ENCODE results near the gene NAGA. TPM values are rescaled to one million over a fixed set of nuclear protein-coding genes. Genes with fewer than 3 reads are reported as not detected.

NAGA gene
- total and polyA plus RNA-seq, 2 donors (not counting 3 experiments of a cell fraction or from before 2014, with no cell fraction given): 29.0 to 63.4 TPM

DNA sequence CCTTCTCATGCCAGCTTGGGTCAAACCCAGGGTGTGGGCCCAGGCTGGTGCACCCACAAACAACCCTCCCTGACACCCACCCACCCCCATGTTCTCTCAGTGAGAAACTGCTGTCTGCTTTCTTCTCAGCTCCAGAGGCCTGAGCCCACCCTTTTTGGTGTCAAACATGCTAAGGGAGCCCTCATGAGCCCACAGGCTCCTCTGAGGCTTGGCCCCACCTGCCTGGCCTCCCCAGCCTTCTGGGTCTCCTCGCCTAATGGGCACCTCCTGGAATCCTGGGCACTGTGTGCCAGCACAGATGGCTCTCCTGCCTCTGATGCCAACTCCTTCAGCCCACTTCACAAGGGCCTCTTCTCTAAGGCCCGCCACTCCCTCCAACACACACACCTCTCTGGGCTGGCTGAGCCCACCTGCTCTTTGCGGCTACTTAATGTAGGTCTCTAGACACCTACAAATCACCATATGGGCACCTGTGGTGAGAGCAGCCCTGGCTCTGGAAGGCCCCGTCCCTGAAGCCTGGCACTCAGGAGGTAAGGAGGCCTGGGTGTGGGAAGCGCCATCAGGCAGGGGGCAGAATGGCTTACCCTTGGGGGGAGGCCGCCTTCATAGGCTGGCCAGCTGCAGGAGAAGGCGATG lies 4.4 kb downstream of the NAGA start:
- Histone ChIP-seq H3K4me1 (ENCODE audit: control insufficient read depth, extremely low read depth, insufficient read depth, low read length) (peaks cover 11% of the 10 kb centered on the region), H3K9me3 (replicated peaks; ENCODE audit: control insufficient read depth, insufficient read depth, low read length) (no peaks in the 10 kb centered on the region), H3K27ac (ENCODE audit: insufficient read depth, low read depth, low read length) (no peak overlapping the region), H3K4me2 (ENCODE audit: insufficient read depth, low read length) (no peak overlapping the region), H3K27me3 (ENCODE audit: control insufficient read depth in 2 of 2, insufficient read depth in 2 of 2, low read length in 2 of 2) (no peaks in the 10 kb centered on the region), H3K9ac (replicated peaks; ENCODE audit: extremely low read depth, insufficient read depth, low read length) (no peak overlapping the region), H3K36me3 (ENCODE audit: control insufficient read depth in 2 of 2, extremely low read depth in 1 of 2, insufficient read depth in 2 of 2, low read length in 2 of 2) (no peaks in the 10 kb centered on the region), H3K4me3 (replicated peaks in 1 of 3; ENCODE audit: insufficient read depth in 1 of 3, low read depth in 1 of 3, low read length in 3 of 3) (no peak overlapping the region), H4K20me1 (replicated peaks; ENCODE audit: control insufficient read depth, extremely low read depth, insufficient read depth, low read length) (no peaks in the 10 kb centered on the region), H3K79me2 (ENCODE audit: control insufficient read depth, insufficient read depth, low read length) (peaks cover 2% of the 10 kb centered on the region), H3K9me1 (replicated peaks; ENCODE audit: control insufficient read depth, extremely low read depth, insufficient read depth, low read length) (no peaks in the 10 kb centered on the region), H2AFZ (ENCODE audit: low read depth, low read length) (no peak overlapping the region)
- FAIRE-seq (no peak), DNase-seq (ENCODE audit: low read depth, low spot score) (no peak)
- BruUV-seq (replicated peaks): no TSS peak
- intact Hi-C loops (cut with micrococcal nuclease) (no loop called here), dilution Hi-C loops (cut with MboI; ENCODE audit: extremely low pct_ligation_motif_present, low sequenced_read_pairs) (no loop called here)
- ChIA-PET POLR2A (no interaction called here), CTCF (no interaction called here)
- no peak for TF ChIP-seq POLR2AphosphoS5 (IDR thresholded peaks at IDR 0.05; ENCODE audit: insufficient read depth, low read depth, low read length)
- TF ChIP-seq JUN (IDR thresholded peaks at IDR 0.05; ENCODE audit: borderline replicate concordance, insufficient read depth, insufficient read length, low read depth): no peak
- no peak for TF ChIP-seq FOS (IDR thresholded peaks at IDR 0.05; ENCODE audit: borderline replicate concordance, insufficient read depth, low read length)
- no peak for TF ChIP-seq GATA2 (IDR thresholded peaks at IDR 0.05; ENCODE audit: insufficient read depth, insufficient read length, low read depth, low read length)

GRCh38 chr22:42065438-42066125 lies 5.0 kb downstream of the NAGA start:
- Histone ChIP-seq H3K4me1 (ENCODE audit: control insufficient read depth, extremely low read depth, insufficient read depth, low read length) (peaks cover 7% of the 10 kb centered on the region), H3K4me2 (ENCODE audit: insufficient read depth, low read length) (no peak overlapping the region), H3K36me3 (ENCODE audit: control insufficient read depth in 2 of 2, extremely low read depth in 1 of 2, insufficient read depth in 2 of 2, low read length in 2 of 2) (peaks cover 0 to under 1% of the 10 kb centered on the region in 2 experiments), H3K4me3 (replicated peaks in 1 of 3; ENCODE audit: insufficient read depth in 1 of 3, low read depth in 1 of 3, low read length in 3 of 3) (no peak overlapping the region), H3K79me2 (ENCODE audit: control insufficient read depth, insufficient read depth, low read length) (peaks cover 2% of the 10 kb centered on the region), H3K27me3 (ENCODE audit: control insufficient read depth in 2 of 2, insufficient read depth in 2 of 2, low read length in 2 of 2) (no peaks in the 10 kb centered on the region), H3K27ac (ENCODE audit: insufficient read depth, low read depth, low read length) (no peak overlapping the region), H3K9me1 (replicated peaks; ENCODE audit: control insufficient read depth, extremely low read depth, insufficient read depth, low read length) (no peaks in the 10 kb centered on the region), H2AFZ (ENCODE audit: low read depth, low read length) (no peak overlapping the region), H3K9ac (replicated peaks; ENCODE audit: extremely low read depth, insufficient read depth, low read length) (no peak overlapping the region), H3K9me3 (replicated peaks; ENCODE audit: control insufficient read depth, insufficient read depth, low read length) (no peaks in the 10 kb centered on the region), H4K20me1 (replicated peaks; ENCODE audit: control insufficient read depth, extremely low read depth, insufficient read depth, low read length) (no peaks in the 10 kb centered on the region)
- FAIRE-seq (no peak), DNase-seq (ENCODE audit: low read depth, low spot score) (no peak)
- intact Hi-C loops (cut with micrococcal nuclease) (no loop called here), dilution Hi-C loops (cut with MboI; ENCODE audit: extremely low pct_ligation_motif_present, low sequenced_read_pairs) (no loop called here)
- ChIA-PET CTCF (interaction anchor here (1.0 kb wide), 1 partner anchor 26 kb away, joined by 3 read pairs; no protein-coding TSS in a partner anchor), POLR2A (no interaction called here)
- no peak for TF ChIP-seq MYC (IDR thresholded peaks at IDR 0.05; ENCODE audit: low read depth, low read length)
- no peak for TF ChIP-seq GATA2 (IDR thresholded peaks at IDR 0.05; ENCODE audit: insufficient read depth, insufficient read length, low read depth, low read length)
- TF ChIP-seq EZH2 (IDR thresholded peaks at IDR 0.05; ENCODE audit: borderline replicate concordance, low read depth, low read length, severe bottlenecking): no peak
- no peak for TF ChIP-seq POLR2A (IDR thresholded peaks at IDR 0.05; ENCODE audit: low read depth, low read length)
- no peak for TF ChIP-seq FOS (IDR thresholded peaks at IDR 0.05; ENCODE audit: borderline replicate concordance, insufficient read depth, low read length)
- no peak for TF ChIP-seq JUN (IDR thresholded peaks at IDR 0.05; ENCODE audit: borderline replicate concordance, insufficient read depth, insufficient read length, low read depth)
- no peak for TF ChIP-seq POLR2AphosphoS5 (IDR thresholded peaks at IDR 0.05; ENCODE audit: insufficient read depth, low read depth, low read length)
- TF ChIP-seq, protein P1, sequence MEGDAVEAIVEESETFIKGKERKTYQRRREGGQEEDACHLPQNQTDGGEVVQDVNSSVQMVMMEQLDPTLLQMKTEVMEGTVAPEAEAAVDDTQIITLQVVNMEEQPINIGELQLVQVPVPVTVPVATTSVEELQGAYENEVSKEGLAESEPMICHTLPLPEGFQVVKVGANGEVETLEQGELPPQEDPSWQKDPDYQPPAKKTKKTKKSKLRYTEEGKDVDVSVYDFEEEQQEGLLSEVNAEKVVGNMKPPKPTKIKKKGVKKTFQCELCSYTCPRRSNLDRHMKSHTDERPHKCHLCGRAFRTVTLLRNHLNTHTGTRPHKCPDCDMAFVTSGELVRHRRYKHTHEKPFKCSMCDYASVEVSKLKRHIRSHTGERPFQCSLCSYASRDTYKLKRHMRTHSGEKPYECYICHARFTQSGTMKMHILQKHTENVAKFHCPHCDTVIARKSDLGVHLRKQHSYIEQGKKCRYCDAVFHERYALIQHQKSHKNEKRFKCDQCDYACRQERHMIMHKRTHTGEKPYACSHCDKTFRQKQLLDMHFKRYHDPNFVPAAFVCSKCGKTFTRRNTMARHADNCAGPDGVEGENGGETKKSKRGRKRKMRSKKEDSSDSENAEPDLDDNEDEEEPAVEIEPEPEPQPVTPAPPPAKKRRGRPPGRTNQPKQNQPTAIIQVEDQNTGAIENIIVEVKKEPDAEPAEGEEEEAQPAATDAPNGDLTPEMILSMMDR (IDR thresholded peaks at IDR 0.05; ENCODE audit: extremely low read depth in 1 of 2, insufficient read depth in 1 of 2, low read depth in 1 of 2, low read length in 2 of 2): no peak
- TF ChIP-seq MAX (IDR thresholded peaks at IDR 0.05; ENCODE audit: insufficient read depth, insufficient read length): no peak
- BruUV-seq (replicated peaks): no TSS peak

Measured in endothelial cell of umbilical vein (primary cell).